PC-9 (cell line): ENCODE results near the gene ISM1. TPM values are rescaled to one million over a fixed set of nuclear protein-coding genes. Genes with fewer than 3 reads are reported as not detected.

ENCODE experiments used
- BruUV-seq: library from RNA; stranded (reverse); fragments of 400-500 nt; replicated peaks from 2 replicates; lab custom pipeline; 2021; lab: Mats Ljungman, UMichigan
- CTCF ChIA-PET: fragments of 300-600 bp; sonication (Branson Sonifier 250); formaldehyde crosslinking; loops from one replicate; lab custom pipeline; 2022; ENCODE audit warnings: antibody characterized with exemption; lab: Charles Lee
- POLR2A ChIA-PET: fragments of 300-600 bp; sonication (Branson Sonifier 250); formaldehyde crosslinking; loops from one replicate; lab custom pipeline; 2022; ENCODE audit warnings: antibody characterized with exemption; ENCODE audit not compliant: unreplicated experiment; lab: Charles Lee
- DNase-seq, 2 experiments: peaks; one replicate each; pipeline versions ENCODE4 v3.0.0 to v3.0.0-alpha.2; 2015 to 2022; ENCODE audit warnings: mixed read lengths in 1 of 2
- H2AFZ ChIP-seq: fragments of 200-600 bp; sonication (generic); 2 replicates; pipeline ENCODE4 v1.8.1; 2017; ENCODE audit warnings: antibody characterized with exemption
- H3F3A ChIP-seq: fragments of 200-600 bp; sonication (generic); 2 replicates; pipeline ENCODE4 v1.8.1; 2017; ENCODE audit warnings: antibody characterized with exemption, mild to moderate bottlenecking, low read depth; ENCODE audit not compliant: insufficient read depth
- H3K27ac ChIP-seq: fragments of 200-600 bp; sonication (generic); 2 replicates; pipeline ENCODE4 v1.6.1; 2016; ENCODE audit warnings: mixed run types
- H3K27me3 ChIP-seq: fragments of 200-600 bp; sonication (generic); 2 replicates; pipeline ENCODE4 v1.6.1; 2016; ENCODE audit warnings: low read depth, mixed run types; ENCODE audit not compliant: insufficient read depth
- H3K36me3 ChIP-seq: fragments of 200-600 bp; sonication (generic); 2 replicates; pipeline ENCODE4 v1.6.1; 2016; ENCODE audit warnings: low read depth, mixed run types
- H3K4me1 ChIP-seq: fragments of 200-600 bp; sonication (generic); replicated peaks from 2 replicates; pipeline ENCODE4 v1.6.1; 2016; ENCODE audit warnings: mixed run types; ENCODE audit not compliant: insufficient read depth
- H3K4me2 ChIP-seq: fragments of 200-600 bp; sonication (generic); 2 replicates; pipeline ENCODE4 v1.6.1; 2017; ENCODE audit warnings: mixed run types
- H3K4me3 ChIP-seq: fragments of 200-600 bp; sonication (generic); 2 replicates; pipeline ENCODE4 v1.6.1; 2016; ENCODE audit warnings: mixed run types
- H3K79me2 ChIP-seq: fragments of 200-600 bp; sonication (generic); 2 replicates; pipeline ENCODE4 v1.6.1; 2017; ENCODE audit warnings: low read depth, mixed run types
- H3K9me2 ChIP-seq: fragments of 200-600 bp; sonication (generic); 2 replicates; pipeline ENCODE4 v1.8.1; 2017; ENCODE audit warnings: mild to moderate bottlenecking; ENCODE audit not compliant: insufficient read depth
- H3K9me3 ChIP-seq: fragments of 200-600 bp; sonication (generic); 2 replicates; pipeline ENCODE4 v1.8.1; 2016; ENCODE audit warnings: low read depth; ENCODE audit not compliant: insufficient read depth
- H4K20me1 ChIP-seq: fragments of 200-600 bp; sonication (generic); 2 replicates; pipeline ENCODE4 v1.8.1; 2017; ENCODE audit not compliant: insufficient read depth
- EZH2 ChIP-seq: fragments of 200-600 bp; sonication (generic); IDR thresholded peaks from 2 replicates; pipeline ENCODE4 v1.8.0; 2017; ENCODE audit warnings: antibody characterized with exemption, low read depth
- intact Hi-C: fragments of 100-400 bp; cut with micrococcal nuclease; formaldehyde crosslinking; loops from one replicate; pipeline ENCODE4 v1.10.0; 2022; ENCODE audit not compliant: unreplicated experiment
- total RNA-seq: library from RNA; stranded (reverse); gene quantifications from 2 replicates; pipeline ENCODE4 v1.2.3, GENCODE V29; 2021
- TF ChIP-seq, protein P1 (sequence below): fragments of 200-600 bp; sonication (generic); conservative IDR thresholded peaks from 2 replicates; pipeline ENCODE4 v1.6.1; 2017; ENCODE audit warnings: mixed run types, antibody characterized with exemption, mild to moderate bottlenecking, moderate library complexity

The ISM1 gene
- total RNA-seq, 1 experiment from 2014 or later, result not detected

DNA sequence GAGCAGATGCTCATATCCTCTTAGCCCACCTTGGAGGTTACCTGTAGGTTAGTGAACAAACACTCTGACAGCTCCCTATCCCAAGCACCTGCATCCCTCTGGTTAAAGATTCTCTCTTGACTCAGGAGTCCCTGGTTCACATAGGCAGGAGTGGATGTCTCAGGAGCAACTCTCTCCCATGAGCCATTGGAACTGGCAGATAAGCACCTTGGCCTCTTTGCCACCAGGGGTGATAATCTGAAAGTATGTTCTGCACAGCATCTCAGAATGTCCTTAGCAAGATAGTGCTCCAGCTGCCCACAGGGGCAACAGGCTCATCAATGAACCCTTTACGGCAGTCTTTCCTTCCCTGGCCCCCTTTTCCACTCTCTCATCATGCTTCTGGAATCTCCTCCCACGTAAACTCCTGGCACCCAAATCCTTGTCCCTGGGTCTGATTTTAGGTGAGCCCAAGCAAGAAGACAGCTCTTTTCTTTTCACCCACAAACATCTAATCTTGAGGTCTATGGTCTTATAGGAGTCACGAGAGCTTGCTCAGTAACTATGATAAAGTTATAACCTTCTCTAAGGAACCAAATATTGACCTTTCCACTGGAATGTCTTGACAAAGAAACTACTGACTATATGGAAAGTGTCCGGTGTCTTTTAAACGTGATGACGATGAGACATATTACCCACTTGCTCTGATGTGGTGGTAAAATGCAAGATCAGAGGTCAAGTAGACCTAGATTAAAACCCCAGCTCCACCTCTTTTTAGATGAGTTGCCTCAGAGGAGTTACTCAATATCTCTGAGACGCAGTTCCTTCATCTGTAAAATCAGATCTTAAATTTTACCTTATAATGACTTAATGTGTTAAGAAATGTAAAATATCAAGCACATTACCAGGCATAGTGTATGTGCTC lies 39.8 kb upstream of the ISM1 start:
- Histone ChIP-seq H3K27me3 (no peaks in the 10 kb centered on the region), H3F3A (no peaks in the 10 kb centered on the region), H3K4me2 (no peak overlapping the region), H3K9me3 (no peaks in the 10 kb centered on the region), H3K79me2 (no peaks in the 10 kb centered on the region), H3K4me3 (no peak overlapping the region), H2AFZ (no peak overlapping the region), H3K9me2 (no peaks in the 10 kb centered on the region), H3K4me1 (no peaks in the 10 kb centered on the region), H3K27ac (no peak overlapping the region), H3K36me3 (no peaks in the 10 kb centered on the region), H4K20me1 (no peaks in the 10 kb centered on the region; the same call in 1 of the 2 replicates)
- intact Hi-C loops, result no loop called here
- BruUV-seq, result no TSS peak
- no peak for DNase-seq
- CTCF ChIA-PET, result no interaction called here
- POLR2A ChIA-PET, result no interaction called here
- TF ChIP-seq EZH2, result no peak
- TF ChIP-seq, protein P1, sequence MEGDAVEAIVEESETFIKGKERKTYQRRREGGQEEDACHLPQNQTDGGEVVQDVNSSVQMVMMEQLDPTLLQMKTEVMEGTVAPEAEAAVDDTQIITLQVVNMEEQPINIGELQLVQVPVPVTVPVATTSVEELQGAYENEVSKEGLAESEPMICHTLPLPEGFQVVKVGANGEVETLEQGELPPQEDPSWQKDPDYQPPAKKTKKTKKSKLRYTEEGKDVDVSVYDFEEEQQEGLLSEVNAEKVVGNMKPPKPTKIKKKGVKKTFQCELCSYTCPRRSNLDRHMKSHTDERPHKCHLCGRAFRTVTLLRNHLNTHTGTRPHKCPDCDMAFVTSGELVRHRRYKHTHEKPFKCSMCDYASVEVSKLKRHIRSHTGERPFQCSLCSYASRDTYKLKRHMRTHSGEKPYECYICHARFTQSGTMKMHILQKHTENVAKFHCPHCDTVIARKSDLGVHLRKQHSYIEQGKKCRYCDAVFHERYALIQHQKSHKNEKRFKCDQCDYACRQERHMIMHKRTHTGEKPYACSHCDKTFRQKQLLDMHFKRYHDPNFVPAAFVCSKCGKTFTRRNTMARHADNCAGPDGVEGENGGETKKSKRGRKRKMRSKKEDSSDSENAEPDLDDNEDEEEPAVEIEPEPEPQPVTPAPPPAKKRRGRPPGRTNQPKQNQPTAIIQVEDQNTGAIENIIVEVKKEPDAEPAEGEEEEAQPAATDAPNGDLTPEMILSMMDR, result no peak

DNA sequence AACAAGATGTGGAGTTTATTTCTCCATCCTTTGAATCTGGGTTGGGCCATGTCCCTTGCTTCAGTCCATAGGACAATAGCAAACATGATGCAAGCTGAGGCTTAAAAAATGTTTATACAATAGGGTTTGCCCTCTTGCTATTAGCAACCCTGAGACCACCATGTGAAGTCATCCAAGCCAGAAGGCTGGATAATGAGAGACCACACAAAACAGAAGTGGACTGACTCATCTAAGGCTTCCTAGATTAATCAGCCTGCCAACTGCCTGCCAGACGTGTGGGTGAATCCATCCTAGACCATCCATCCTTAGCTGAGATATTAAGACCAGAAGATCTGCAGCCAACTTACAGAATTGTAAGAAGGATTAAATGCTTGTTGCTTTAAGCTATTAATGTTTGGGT lies 38.1 kb upstream of the ISM1 start:
- ChIA-PET POLR2A (no interaction called here), CTCF (no interaction called here)
- H3K27ac ChIP-seq, result no peak overlapping the region
- no peaks in the 10 kb centered on the region for H3K79me2 ChIP-seq
- intact Hi-C loops, result no loop called here
- H3K4me3 ChIP-seq, result no peak overlapping the region
- H3K9me3 ChIP-seq, result no peaks in the 10 kb centered on the region; the same call in 1 of the 2 replicates
- TF ChIP-seq EZH2, result no peak
- TF ChIP-seq, protein P1, result no peak
- no peaks in the 10 kb centered on the region for H3K27me3 ChIP-seq
- H4K20me1 ChIP-seq, result no peaks in the 10 kb centered on the region; the same call in 1 of the 2 replicates
- H3F3A ChIP-seq, result no peaks in the 10 kb centered on the region
- BruUV-seq, result no TSS peak
- no peaks in the 10 kb centered on the region for H3K36me3 ChIP-seq
- H3K9me2 ChIP-seq, result no peaks in the 10 kb centered on the region
- H2AFZ ChIP-seq, result no peak overlapping the region
- no peak for DNase-seq
- H3K4me1 ChIP-seq, result no peaks in the 10 kb centered on the region
- no peak overlapping the region for H3K4me2 ChIP-seq

DNA sequence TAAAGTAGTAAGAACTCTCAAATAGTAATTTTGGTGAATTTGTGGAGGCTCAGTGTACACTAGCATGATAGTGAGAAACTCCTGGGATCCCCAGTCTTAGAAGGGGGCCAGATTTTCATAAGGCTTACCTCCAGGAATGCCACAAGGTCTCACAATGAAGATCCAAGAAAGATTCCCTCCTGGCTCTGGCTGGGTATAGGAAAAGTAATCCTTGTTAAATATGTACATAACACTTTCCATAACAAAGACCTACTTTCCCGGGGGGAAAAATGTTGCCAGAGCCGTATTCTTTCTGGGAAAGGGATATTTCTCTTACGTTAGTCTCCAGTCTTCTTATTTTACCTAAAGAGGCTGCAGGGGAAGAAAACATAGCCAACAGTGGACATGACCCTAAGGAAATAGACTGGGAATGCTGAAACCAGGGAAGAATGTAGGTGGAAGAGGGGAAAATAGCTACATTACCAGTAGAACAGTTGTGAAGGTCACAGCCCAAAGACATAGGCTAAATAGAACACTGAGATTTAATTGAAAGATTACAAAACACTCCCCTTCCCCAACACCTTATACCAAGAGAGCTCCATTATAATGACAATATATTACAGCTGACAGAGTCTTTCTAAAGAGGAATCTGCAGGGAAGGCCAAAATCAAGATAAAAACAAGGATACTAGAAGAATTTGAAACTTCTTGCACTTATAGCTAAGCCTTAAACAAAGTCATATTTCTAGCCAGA lies 34.9 kb upstream of the ISM1 start:
- Histone ChIP-seq H3K79me2 (no peaks in the 10 kb centered on the region), H4K20me1 (no peaks in the 10 kb centered on the region; the same call in 1 of the 2 replicates), H3K9me2 (no peaks in the 10 kb centered on the region), H3K27me3 (no peaks in the 10 kb centered on the region), H3K36me3 (no peaks in the 10 kb centered on the region), H3F3A (no peaks in the 10 kb centered on the region), H3K27ac (no peak overlapping the region), H3K4me2 (no peak overlapping the region), H3K9me3 (no peaks in the 10 kb centered on the region; the same call in 1 of the 2 replicates), H3K4me3 (no peak overlapping the region), H3K4me1 (no peaks in the 10 kb centered on the region), H2AFZ (no peak overlapping the region)
- TF ChIP-seq, protein P1, result no peak
- TF ChIP-seq EZH2, result no peak
- BruUV-seq, result no TSS peak
- POLR2A ChIA-PET, result interaction anchor here (0.5 kb wide), 1 partner anchor 773 kb away, joined by 3 read pairs; no protein-coding TSS in a partner anchor
- CTCF ChIA-PET, result no interaction called here
- intact Hi-C loops, result no loop called here
- no peak for DNase-seq
